Central memory CD8-positive, alpha-beta T cell (primary cell): ENCODE measurements around the gene SLC17A1.

Experiments
- ATAC-seq: fragments of 150-1000 bp; cut with Tn5 transposase; replicated peaks from 2 replicates; pipeline ENCODE4 v1.10.0; 2022; ENCODE audit warnings: mild to moderate bottlenecking, moderate FRiP score, moderate number of reproducible peaks; ENCODE audit not compliant: poor library complexity, severe bottlenecking; ENCODE audit errors: extremely low read depth
- DNase-seq, 2 donors: peaks; one replicate each; pipeline ENCODE4 v3.0.0; 2021; ENCODE audit warnings: low spot score in 2 of 2
- H3K27ac Mint-ChIP-seq: one replicate; pipeline ENCODE4 v1.8.0; 2022; ENCODE audit warnings: low read depth, mild to moderate bottlenecking, moderate library complexity, mixed read lengths
- H3K27me3 Mint-ChIP-seq: one replicate; pipeline ENCODE4 v1.8.0; 2022; ENCODE audit warnings: mixed read lengths
- H3K36me3 Mint-ChIP-seq: one replicate; pipeline ENCODE4 v1.8.0; 2022; ENCODE audit warnings: mild to moderate bottlenecking, moderate library complexity, mixed read lengths; ENCODE audit not compliant: insufficient read depth
- H3K4me1 Mint-ChIP-seq: one replicate; pipeline ENCODE4 v1.8.0; 2022; ENCODE audit warnings: mixed read lengths
- H3K4me3 Mint-ChIP-seq: one replicate; pipeline ENCODE4 v1.8.0; 2022; ENCODE audit warnings: mild to moderate bottlenecking, moderate library complexity, mixed read lengths
- H3K9me3 Mint-ChIP-seq: one replicate; pipeline ENCODE4 v1.8.0; 2022; ENCODE audit warnings: mixed read lengths

SLC17A1 gene

GRCh38 chr6:25777031-25777430, 54.8 kb downstream of the SLC17A1 start:
- H3K9me3 Mint-ChIP-seq, result no peaks in the 10 kb centered on the region
- ATAC-seq, result no peak

DNA sequence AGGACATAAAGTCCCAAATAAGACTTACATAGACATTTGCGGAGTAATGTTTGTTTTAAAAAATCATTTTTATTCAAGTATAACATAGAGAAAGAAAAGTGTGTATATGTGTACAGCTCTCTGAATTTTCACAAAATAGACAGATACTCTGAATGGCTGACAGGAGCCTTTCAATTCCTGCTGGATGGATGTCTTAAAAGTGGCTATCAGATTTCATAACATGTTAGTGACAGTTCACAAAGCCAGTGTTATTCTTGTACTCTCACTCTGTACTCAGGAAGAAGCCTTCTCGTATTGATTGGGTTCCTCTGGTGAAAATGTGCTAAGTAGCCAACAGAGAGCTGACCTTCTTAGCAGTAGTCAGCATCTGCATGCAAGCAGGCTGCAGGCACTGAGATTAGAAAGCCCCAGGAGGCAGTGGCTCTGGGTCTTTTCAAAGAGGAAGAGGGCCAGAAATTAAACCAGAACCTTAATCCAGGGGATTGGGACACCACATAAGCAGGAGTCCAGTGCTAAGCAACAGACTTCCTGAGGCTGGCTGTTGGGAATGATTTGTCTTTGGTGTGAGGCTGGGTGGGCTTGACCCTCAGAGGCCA, 57.6 kb downstream of the SLC17A1 start:
- no peak for ATAC-seq
- H3K36me3 Mint-ChIP-seq, result no peaks in the 10 kb centered on the region

More at GRCh38 chr6:25777031-25777430, 54.8 kb downstream of the SLC17A1 start:
- H3K27ac Mint-ChIP-seq, result no peak overlapping the region
- H3K36me3 Mint-ChIP-seq, result no peaks in the 10 kb centered on the region
- H3K4me1 Mint-ChIP-seq, result no peaks in the 10 kb centered on the region
- peaks cover 12% of the 10 kb centered on the region for H3K27me3 Mint-ChIP-seq
- DNase-seq, result no peak
- no peak overlapping the region for H3K4me3 Mint-ChIP-seq

GRCh38 chr6:25769983-25770382, 61.9 kb downstream of the SLC17A1 start:
- Mint-ChIP-seq H3K36me3 (no peaks in the 10 kb centered on the region), H3K27ac (no peak overlapping the region), H3K4me3 (no peak overlapping the region), H3K9me3 (no peaks in the 10 kb centered on the region), H3K4me1 (no peaks in the 10 kb centered on the region), H3K27me3 (peaks cover 28% of the 10 kb centered on the region)
- DNase-seq (no peak), ATAC-seq (no peak)

More for the DNA sequence above, 57.6 kb downstream of the SLC17A1 start:
- Mint-ChIP-seq H3K4me1 (no peaks in the 10 kb centered on the region), H3K9me3 (no peaks in the 10 kb centered on the region), H3K4me3 (no peak overlapping the region), H3K27me3 (peaks cover 33% of the 10 kb centered on the region), H3K27ac (no peak overlapping the region)
- DNase-seq, result no peak

GRCh38 chr6:25768566-25768965, 63.3 kb downstream of the SLC17A1 start:
- H3K27ac Mint-ChIP-seq, result no peak overlapping the region
- no peak for ATAC-seq
- peaks cover 28% of the 10 kb centered on the region for H3K27me3 Mint-ChIP-seq
- no peaks in the 10 kb centered on the region for H3K9me3 Mint-ChIP-seq
- no peaks in the 10 kb centered on the region for H3K4me1 Mint-ChIP-seq
- no peaks in the 10 kb centered on the region for H3K36me3 Mint-ChIP-seq
- H3K4me3 Mint-ChIP-seq, result no peak overlapping the region
- no peak for DNase-seq

- no peak for DNase-seq
- Mint-ChIP-seq H3K9me3 (no peaks in the 10 kb centered on the region), H3K4me3 (no peak overlapping the region), H3K36me3 (peaks cover 1% of the 10 kb centered on the region), H3K27me3 (peaks cover 11% of the 10 kb centered on the region), H3K27ac (no peak overlapping the region), H3K4me1 (no peaks in the 10 kb centered on the region)
- no peak for ATAC-seq
Observed at GRCh38 chr6:25764611-25765010, 67.2 kb downstream of the SLC17A1 start.

DNA sequence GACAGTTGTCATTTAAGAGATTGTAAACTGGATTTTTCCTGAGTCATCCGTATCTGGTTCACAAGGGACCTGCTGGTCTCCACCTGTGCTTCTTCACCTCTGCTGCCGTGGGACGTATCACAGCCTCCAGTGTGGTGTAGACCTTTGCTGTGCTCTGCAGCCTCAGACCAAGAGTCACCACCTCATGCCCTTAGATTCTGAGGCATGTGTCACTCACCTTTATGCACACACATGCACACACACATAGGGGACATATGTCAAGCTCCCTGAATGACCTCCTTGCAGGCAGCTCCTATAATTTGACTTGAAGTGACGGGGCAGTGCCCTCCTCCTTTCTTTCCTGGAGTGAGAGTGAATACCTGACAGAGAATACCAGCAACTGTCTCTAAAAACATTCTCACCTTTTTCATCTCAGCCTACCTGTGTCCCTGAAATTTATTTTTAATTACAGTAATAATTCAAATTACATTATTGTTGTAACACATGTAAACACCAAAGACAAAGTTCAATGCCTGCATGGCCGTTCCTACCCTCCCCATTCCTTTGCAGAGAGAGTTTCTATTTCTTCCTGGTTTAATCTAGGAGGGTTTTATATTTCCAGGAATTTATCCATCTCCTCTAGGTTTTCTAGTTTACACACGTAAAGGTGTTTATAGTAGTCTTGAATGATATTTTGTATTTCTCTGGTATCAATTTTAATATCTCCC, 73.8 kb downstream of the SLC17A1 start:
- Mint-ChIP-seq H3K9me3 (no peaks in the 10 kb centered on the region), H3K4me1 (no peaks in the 10 kb centered on the region), H3K4me3 (no peak overlapping the region), H3K36me3 (peaks cover 1% of the 10 kb centered on the region), H3K27me3 (peaks cover 15% of the 10 kb centered on the region), H3K27ac (no peak overlapping the region)
- ATAC-seq (no peak), DNase-seq (no peak)

GRCh38 chr6:25756382-25757363, 75.2 kb downstream of the SLC17A1 start:
- peaks cover 1% of the 10 kb centered on the region for H3K36me3 Mint-ChIP-seq
- no peak for ATAC-seq
- DNase-seq, result no peak
- H3K27me3 Mint-ChIP-seq, result peaks cover 15% of the 10 kb centered on the region
- H3K27ac Mint-ChIP-seq, result no peak overlapping the region
- H3K4me1 Mint-ChIP-seq, result no peaks in the 10 kb centered on the region
- H3K4me3 Mint-ChIP-seq, result no peak overlapping the region
- H3K9me3 Mint-ChIP-seq, result no peaks in the 10 kb centered on the region

- Mint-ChIP-seq H3K27me3 (peaks cover 15% of the 10 kb centered on the region), H3K9me3 (no peaks in the 10 kb centered on the region), H3K4me3 (no peak overlapping the region), H3K4me1 (no peaks in the 10 kb centered on the region), H3K36me3 (no peaks in the 10 kb centered on the region), H3K27ac (no peak overlapping the region)
- ATAC-seq, result no peak
- no peak for DNase-seq
Observed at GRCh38 chr6:25755483-25755882, 76.4 kb downstream of the SLC17A1 start.

GRCh38 chr6:25754535-25754934, 77.3 kb downstream of the SLC17A1 start, which contains the start of gene SLC17A4:
SLC17A4 (plus strand) TSS chr6:25754742; CDS start chr6:25761963, 7,221 bp downstream.
- Mint-ChIP-seq H3K27me3 (peaks cover 14% of the 10 kb centered on the region), H3K4me3 (no peak within 1 kb of the TSS)
- ATAC-seq, result no peak

GRCh38 chr6:25753079-25753478, 78.8 kb downstream of the SLC17A1 start:
- no peaks in the 10 kb centered on the region for H3K27me3 Mint-ChIP-seq
- DNase-seq, result no peak

More at GRCh38 chr6:25754535-25754934, 77.3 kb downstream of the SLC17A1 start, which contains the start of gene SLC17A4:
- no peak within 1 kb of the TSS for H3K27ac Mint-ChIP-seq
- no peaks in the 10 kb centered on the region for H3K36me3 Mint-ChIP-seq
- H3K9me3 Mint-ChIP-seq, result no peaks in the 10 kb centered on the region
- no peaks in the 10 kb centered on the region for H3K4me1 Mint-ChIP-seq
- no peak for DNase-seq

DNA sequence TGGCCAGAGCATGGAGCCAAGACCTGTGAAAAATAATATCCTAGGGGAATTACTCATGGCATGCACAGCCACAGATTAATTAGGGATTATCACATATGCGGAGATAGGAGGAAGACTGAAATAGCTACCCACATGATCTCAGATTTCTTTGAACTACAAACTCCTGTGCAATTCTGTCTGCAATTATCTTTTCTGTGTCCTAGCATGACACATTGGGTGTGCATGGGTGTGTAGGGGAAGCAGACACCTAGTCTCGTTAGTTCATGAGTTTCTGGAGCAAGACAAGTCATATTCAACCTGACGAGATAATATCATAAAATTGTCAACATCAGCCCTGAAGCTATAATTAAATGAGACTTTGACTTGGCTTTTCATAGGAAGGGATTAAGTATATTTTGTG, 80.9 kb downstream of the SLC17A1 start:
- DNase-seq, result no peak
- H3K9me3 Mint-ChIP-seq, result no peaks in the 10 kb centered on the region

More at GRCh38 chr6:25753079-25753478, 78.8 kb downstream of the SLC17A1 start:
- no peaks in the 10 kb centered on the region for H3K4me1 Mint-ChIP-seq
- no peak overlapping the region for H3K4me3 Mint-ChIP-seq
- no peak overlapping the region for H3K27ac Mint-ChIP-seq
- H3K36me3 Mint-ChIP-seq, result no peaks in the 10 kb centered on the region
- no peak for ATAC-seq
- no peaks in the 10 kb centered on the region for H3K9me3 Mint-ChIP-seq

GRCh38 chr6:25749837-25750236, 82.0 kb downstream of the SLC17A1 start:
- ATAC-seq, result no peak

More for the DNA sequence above, 80.9 kb downstream of the SLC17A1 start:
- H3K27ac Mint-ChIP-seq, result no peak overlapping the region
- no peak overlapping the region for H3K4me3 Mint-ChIP-seq
- H3K27me3 Mint-ChIP-seq, result no peaks in the 10 kb centered on the region
- ATAC-seq, result no peak
- no peaks in the 10 kb centered on the region for H3K4me1 Mint-ChIP-seq
- no peaks in the 10 kb centered on the region for H3K36me3 Mint-ChIP-seq

More at GRCh38 chr6:25749837-25750236, 82.0 kb downstream of the SLC17A1 start:
- H3K27ac Mint-ChIP-seq, result no peak overlapping the region
- no peaks in the 10 kb centered on the region for H3K27me3 Mint-ChIP-seq
- H3K4me1 Mint-ChIP-seq, result no peaks in the 10 kb centered on the region
- no peaks in the 10 kb centered on the region for H3K36me3 Mint-ChIP-seq
- H3K9me3 Mint-ChIP-seq, result no peaks in the 10 kb centered on the region
- H3K4me3 Mint-ChIP-seq, result no peak overlapping the region
- no peak for DNase-seq
